Measurements from ENCODE around the gene RETREG3.
"Not testable (repeated sequence)": the region's sequence is repeated elsewhere in the genome, so short reads cannot be mapped to it uniquely, and the experiment has no call there.

The RETREG3 gene

DNA sequence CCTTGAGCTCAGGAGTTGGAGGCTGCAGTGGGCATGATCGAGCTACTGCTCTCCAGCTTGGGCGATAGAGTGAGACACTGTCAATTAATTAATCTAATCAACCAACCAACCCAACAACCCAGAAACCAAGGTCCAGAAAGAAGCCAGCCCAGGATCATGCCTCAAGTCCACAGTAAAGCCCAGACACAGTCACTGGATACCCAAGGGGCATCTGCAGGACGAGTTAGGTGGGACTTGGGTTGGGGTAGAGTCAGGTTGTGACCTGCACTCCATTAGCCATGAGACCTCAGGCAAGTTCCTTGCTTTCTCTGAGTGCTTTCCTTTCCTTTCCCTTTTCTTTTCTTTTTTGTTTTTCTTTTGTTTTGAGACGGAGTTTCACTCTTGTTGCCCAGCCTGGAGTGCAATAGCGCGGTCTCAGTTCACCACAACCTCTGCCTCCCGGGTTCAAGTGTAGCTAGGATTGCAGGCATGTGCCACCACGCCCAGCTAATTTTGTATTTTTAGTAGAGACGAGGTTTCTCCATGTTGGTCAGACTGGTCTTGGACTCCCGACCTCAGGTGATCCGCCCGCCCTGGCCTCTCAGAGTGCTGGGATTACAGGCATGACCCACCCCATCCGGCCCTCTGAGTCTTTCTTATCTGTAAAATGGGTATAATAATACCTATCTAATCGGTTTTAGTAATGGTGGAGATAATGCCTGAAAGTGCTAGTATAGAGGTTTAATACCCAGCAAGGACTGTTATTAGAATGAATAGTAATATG lies 60.0 kb downstream of the RETREG3 start:
- DNase-seq, result no peak

- DNase-seq, result peak; percentile 87
Measured at GRCh38 chr17:42548070-42548837, 60.9 kb downstream of the RETREG3 start.

GRCh38 chr17:42547698-42548069 lies 61.5 kb downstream of the RETREG3 start:
- DNase-seq, result no peak

- no peak for DNase-seq
Measured at GRCh38 chr17:42547001-42547461, 62.1 kb downstream of the RETREG3 start.

GRCh38 chr17:42545755-42546505 lies 63.2 kb downstream of the RETREG3 start:
- DNase-seq, result not testable (repeated sequence)

- DNase-seq, result no peak
Measured at GRCh38 chr17:42544874-42545283, 64.3 kb downstream of the RETREG3 start.

- no peak for DNase-seq
Measured at GRCh38 chr17:42543190-42544079, 65.7 kb downstream of the RETREG3 start.

DNA sequence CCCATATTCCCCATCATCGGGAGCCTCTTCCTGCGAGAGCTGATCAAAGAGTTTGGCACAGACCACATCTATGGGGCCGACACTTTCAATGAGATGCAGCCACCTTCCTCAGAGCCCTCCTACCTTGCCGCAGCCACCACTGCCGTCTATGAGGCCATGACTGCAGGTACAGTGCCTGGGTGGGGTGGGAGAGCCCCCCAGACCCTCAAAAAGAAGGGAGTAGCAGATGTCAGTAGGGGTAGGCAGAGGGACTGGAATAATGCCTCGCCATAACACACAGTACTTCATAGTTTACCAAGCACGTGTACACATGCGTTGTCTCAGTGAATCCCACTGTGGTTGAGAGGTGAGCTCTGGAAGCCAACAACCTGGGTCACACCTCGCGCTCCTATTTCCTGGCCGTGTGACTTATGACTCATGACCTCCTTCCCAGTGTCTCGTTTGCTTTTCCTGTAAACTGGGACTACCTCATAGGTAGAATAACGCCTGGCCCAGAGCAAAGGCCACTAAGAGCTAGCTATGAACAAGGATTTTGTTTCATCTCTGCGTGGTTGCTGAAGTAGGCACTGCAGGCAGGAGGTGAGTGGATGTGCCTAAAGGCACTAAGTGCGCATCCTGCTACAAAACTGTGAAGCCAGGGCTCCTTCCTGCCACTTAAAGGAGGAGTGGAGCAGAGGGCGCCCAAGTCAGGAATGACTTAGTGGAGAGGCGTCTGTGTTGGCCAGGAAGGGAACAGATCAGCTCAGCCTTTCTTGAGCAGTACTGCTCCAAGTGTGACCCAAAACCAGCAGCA lies 67.9 kb downstream of the RETREG3 start:
- DNase-seq, result peak; percentile 24

- not testable (repeated sequence) for DNase-seq
Measured at GRCh38 chr17:42540558-42540957, 68.6 kb downstream of the RETREG3 start.

- no peak for DNase-seq
Measured at GRCh38 chr17:42538482-42538881, 70.7 kb downstream of the RETREG3 start.

GRCh38 chr17:42537826-42538451 lies 71.2 kb downstream of the RETREG3 start:
- no peak for DNase-seq

DNA sequence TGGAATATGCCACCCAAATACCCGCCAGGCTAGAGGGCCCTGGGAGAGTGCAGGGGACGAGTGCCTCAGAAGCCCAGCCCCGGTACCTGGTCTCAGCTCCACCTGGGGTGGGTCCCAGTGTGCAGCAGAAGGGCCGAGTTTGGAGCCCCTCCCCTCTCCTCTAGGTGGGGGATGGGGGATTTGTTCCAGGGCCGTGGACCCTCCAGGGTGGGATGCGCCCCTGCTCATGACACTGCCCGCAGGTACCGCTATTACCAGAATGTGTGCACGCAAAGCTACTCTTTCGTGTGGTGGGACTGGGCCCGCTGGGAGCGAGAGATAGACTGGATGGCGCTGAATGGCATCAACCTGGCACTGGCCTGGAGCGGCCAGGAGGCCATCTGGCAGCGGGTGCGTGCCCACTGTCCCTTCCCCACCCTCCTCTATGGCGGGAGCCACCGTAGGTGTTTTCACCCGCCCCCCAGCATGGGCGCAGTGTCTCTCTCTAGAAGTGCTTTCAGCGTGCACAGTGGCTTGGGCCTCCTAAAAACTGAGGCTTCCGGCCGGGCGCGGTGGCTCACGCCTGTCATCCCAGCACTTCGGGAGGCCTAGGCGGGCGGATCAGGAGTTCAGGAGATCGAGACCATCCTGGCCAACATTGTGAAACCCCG lies 71.9 kb downstream of the RETREG3 start:
- no peak for DNase-seq

GRCh38 chr17:42536372-42537155 lies 72.6 kb downstream of the RETREG3 start:
- peak; percentile 83 for DNase-seq

DNA sequence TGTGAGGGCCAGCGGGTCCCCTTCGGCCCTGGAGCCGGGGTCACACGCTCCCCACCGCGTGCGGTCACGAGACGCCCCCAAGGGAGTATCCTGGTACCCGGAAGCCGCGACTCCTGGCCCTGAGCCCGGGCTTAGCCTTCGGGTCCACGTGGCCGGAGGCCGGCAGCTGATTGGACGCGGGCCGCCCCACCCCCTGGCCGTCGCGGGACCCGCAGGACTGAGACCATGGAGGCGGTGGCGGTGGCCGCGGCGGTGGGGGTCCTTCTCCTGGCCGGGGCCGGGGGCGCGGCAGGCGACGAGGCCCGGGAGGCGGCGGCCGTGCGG lies 73.2 kb downstream of the RETREG3 start, which contains the start of gene NAGLU:
Gene NAGLU, plus strand, starts transcription at position 194 of the 324 bp plus-strand sequence. Its CDS starts 32 bp downstream, at position 226.
- peak; percentile 90 for DNase-seq

DNA sequence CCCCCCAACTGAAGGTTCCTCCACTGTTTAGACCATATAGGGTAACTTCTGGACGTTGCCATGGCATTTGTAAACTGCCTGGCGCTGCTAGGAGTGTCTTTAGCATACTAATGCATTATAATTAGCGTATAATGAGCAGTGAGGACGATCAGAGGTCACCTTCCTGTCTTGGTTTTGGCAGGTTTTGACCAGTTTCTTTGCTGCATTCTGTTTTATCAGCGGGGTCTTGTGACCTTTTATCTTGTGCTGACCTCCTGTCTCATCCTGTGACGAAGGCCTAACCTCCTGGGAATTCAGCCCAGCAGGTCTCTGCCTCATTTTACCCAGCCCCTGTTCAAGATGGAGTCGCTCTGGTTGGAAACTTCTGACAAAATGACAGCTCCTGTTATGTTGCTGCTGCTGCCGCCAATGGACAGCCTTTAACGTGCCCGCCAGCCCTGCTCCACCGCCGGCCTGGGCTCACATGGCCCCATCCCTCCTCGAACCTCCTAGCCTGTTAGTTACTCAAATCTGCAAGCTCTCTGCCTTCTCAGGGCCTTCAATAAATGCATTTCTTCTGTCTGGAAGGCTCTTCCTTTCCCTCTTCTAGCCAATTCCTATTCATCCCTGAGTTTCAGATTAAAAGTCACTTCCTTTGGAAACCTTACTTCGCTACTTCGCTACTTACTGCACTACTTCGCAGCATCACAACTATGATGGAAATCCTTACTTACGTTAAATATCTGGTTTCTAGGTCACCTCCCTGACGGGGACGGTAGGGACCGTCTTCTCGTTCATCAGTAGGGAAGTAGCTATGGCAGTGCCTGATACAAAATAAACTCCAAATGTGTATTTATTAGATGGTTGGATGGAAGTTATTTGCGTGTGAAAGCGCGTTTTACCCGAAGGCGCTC lies 73.8 kb downstream of the RETREG3 start:
- no peak for DNase-seq

DNA sequence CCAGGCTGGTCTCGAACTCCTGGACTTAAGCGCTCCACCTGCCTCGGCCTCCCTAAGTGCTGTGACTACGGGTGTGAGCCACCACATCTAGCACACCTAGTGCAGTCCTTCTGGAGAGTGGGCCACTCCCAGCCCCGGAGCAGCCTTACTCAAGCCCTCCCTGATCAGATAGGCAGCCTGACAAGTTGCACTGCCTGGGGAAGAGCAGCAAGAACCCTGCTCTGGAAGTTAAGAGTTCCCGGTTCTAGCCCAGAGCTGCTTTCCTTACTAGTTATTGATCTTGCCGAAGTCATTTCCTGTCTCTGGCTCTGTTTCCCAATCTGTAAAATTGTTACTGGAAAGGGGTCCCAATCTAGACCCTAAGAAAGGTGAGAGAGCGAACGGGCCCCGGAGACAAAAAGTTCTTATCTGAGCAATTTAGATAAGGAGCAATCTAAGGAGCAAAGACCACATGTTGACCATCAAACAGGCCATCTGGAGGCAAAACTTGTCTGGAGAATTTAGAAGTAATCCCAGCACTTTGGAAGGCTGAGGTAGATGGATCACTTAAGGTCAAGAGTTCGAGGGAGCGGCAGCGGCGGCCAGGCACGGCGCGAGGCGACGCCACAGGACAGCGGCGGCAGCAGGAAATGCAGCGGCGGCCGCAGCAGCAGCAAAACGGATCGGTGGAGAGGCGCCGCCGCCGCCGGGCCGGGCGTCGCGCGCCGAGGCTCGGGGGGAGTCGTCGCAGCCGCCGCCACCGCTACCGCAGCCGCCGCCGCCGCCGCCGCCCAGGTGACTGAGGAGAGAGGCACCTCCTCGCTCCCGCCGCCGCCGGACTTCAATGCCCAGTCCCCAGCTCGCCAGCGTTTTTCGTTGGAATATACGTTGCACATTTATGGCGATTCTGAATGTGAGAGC lies 77.5 kb downstream of the RETREG3 start:
- peak; percentile 62 for DNase-seq

DNA sequence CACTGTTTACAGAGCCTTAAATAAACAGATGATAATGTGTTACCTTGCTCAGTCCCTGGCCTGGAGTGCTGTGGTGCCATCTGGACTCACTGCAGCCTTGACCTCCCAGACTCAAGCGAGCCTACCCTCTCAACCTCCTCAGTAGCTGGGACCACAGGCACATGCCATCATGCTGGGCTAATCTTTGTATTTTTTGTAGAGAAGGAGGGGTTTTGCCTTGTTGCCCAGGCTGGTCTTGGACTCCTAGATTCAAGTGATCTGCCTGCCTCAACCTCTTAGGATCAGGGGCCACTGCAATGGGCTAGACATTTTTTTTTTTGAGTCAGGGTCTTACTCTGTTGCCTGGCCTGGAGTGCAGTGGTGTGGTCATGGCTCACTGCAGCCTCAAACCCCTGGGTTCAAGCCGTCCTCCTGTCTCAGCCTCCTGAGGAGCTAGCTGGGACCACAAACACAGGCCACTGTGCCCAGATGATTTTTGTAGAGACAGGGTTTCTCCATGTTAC lies 78.2 kb downstream of the RETREG3 start:
- no peak for DNase-seq

All from activated CD4-positive, alpha-beta T cell treated with anti-CD3 and anti-CD28 coated beads for 48 hours (primary cell).